Activated T-helper 17 cell treated with anti-CD3 and anti-CD28 coated beads, Interleukin-2, amount 50 U/mL, for 72 hours (primary cell): ENCODE measurements around the gene ANKRD23. TPM values are rescaled to one million over a fixed set of nuclear protein-coding genes. Genes with fewer than 3 reads are reported as not detected.
"Not testable (repeated sequence)": the region's sequence is repeated elsewhere in the genome, so short reads cannot be mapped to it uniquely, and the experiment has no call there.

Source experiments
- ATAC-seq: fragments of 150-1000 bp; cut with Tn5 transposase; replicated peaks from 2 replicates; pipeline ENCODE4 v1.10.0; 2021; ENCODE audit warnings: mild to moderate bottlenecking, moderate library complexity
- H3K27ac Mint-ChIP-seq: one replicate; pipeline ENCODE4 v1.8.0; 2022; ENCODE audit warnings: mixed read lengths
- H3K27me3 Mint-ChIP-seq: one replicate; pipeline ENCODE4 v1.8.0; 2022; ENCODE audit warnings: mixed read lengths
- H3K36me3 Mint-ChIP-seq: one replicate; pipeline ENCODE4 v1.8.0; 2022; ENCODE audit warnings: low read depth, mild to moderate bottlenecking, mixed read lengths
- H3K4me1 Mint-ChIP-seq: one replicate; pipeline ENCODE4 v1.8.0; 2022; ENCODE audit warnings: mixed read lengths
- H3K4me3 Mint-ChIP-seq: one replicate; pipeline ENCODE4 v1.8.0; 2022; ENCODE audit warnings: mild to moderate bottlenecking, mixed read lengths
- H3K9me3 Mint-ChIP-seq: one replicate; pipeline ENCODE4 v1.8.0; 2022; ENCODE audit warnings: mixed read lengths
- total RNA-seq, 2 donors: library from RNA; stranded (reverse); gene quantifications; one replicate each; pipeline ENCODE4 v1.2.3, GENCODE V29; 2022

ANKRD23 gene
- total RNA-seq, 2 donors from 2014 or later, result 6.8 to 11.7 TPM

GRCh38 chr2:96813656-96814055, 30.2 kb downstream of the ANKRD23 start:
- H3K36me3 Mint-ChIP-seq, result peaks cover 12% of the 10 kb centered on the region
- H3K27me3 Mint-ChIP-seq, result no peaks in the 10 kb centered on the region
- peaks cover 17% of the 10 kb centered on the region for H3K4me1 Mint-ChIP-seq
- H3K4me3 Mint-ChIP-seq, result no peak overlapping the region
- ATAC-seq, result no peak
- no peaks in the 10 kb centered on the region for H3K9me3 Mint-ChIP-seq
- H3K27ac Mint-ChIP-seq, result no peak overlapping the region

GRCh38 chr2:96811917-96812316, 31.9 kb downstream of the ANKRD23 start:
- no peaks in the 10 kb centered on the region for H3K27me3 Mint-ChIP-seq
- no peak for ATAC-seq
- H3K4me1 Mint-ChIP-seq, result peaks cover 7% of the 10 kb centered on the region
- H3K4me3 Mint-ChIP-seq, result no peak overlapping the region
- no peaks in the 10 kb centered on the region for H3K36me3 Mint-ChIP-seq
- H3K9me3 Mint-ChIP-seq, result no peaks in the 10 kb centered on the region
- H3K27ac Mint-ChIP-seq, result no peak overlapping the region

- peaks cover 15% of the 10 kb centered on the region for H3K4me1 Mint-ChIP-seq
- H3K36me3 Mint-ChIP-seq, result no peaks in the 10 kb centered on the region
- no peaks in the 10 kb centered on the region for H3K27me3 Mint-ChIP-seq
- no peaks in the 10 kb centered on the region for H3K9me3 Mint-ChIP-seq
- no peak for ATAC-seq
- H3K4me3 Mint-ChIP-seq, result no peak overlapping the region
- no peak overlapping the region for H3K27ac Mint-ChIP-seq
Observed at GRCh38 chr2:96810783-96811192, 33.0 kb downstream of the ANKRD23 start.

- no peaks in the 10 kb centered on the region for H3K27me3 Mint-ChIP-seq
- no peaks in the 10 kb centered on the region for H3K9me3 Mint-ChIP-seq
- ATAC-seq, result no peak
- H3K27ac Mint-ChIP-seq, result no peak overlapping the region
- H3K4me1 Mint-ChIP-seq, result peaks cover 11% of the 10 kb centered on the region
- no peaks in the 10 kb centered on the region for H3K36me3 Mint-ChIP-seq
- H3K4me3 Mint-ChIP-seq, result no peak overlapping the region
Observed at GRCh38 chr2:96809951-96810782, 33.7 kb downstream of the ANKRD23 start.

GRCh38 chr2:96809216-96809882, 34.5 kb downstream of the ANKRD23 start:
- peaks cover 8% of the 10 kb centered on the region for H3K4me1 Mint-ChIP-seq
- H3K36me3 Mint-ChIP-seq, result no peaks in the 10 kb centered on the region
- H3K27me3 Mint-ChIP-seq, result no peaks in the 10 kb centered on the region
- H3K27ac Mint-ChIP-seq, result no peak overlapping the region
- H3K4me3 Mint-ChIP-seq, result no peak overlapping the region
- no peaks in the 10 kb centered on the region for H3K9me3 Mint-ChIP-seq
- ATAC-seq, result no peak

- H3K9me3 Mint-ChIP-seq, result no peaks in the 10 kb centered on the region
- ATAC-seq, result no peak
- no peaks in the 10 kb centered on the region for H3K27me3 Mint-ChIP-seq
- no peak overlapping the region for H3K4me3 Mint-ChIP-seq
- H3K36me3 Mint-ChIP-seq, result no peaks in the 10 kb centered on the region
- H3K27ac Mint-ChIP-seq, result no peak overlapping the region
- H3K4me1 Mint-ChIP-seq, result peaks cover 8% of the 10 kb centered on the region
Observed at GRCh38 chr2:96808176-96808837, 35.5 kb downstream of the ANKRD23 start.

- ATAC-seq, result no peak
- H3K4me1 Mint-ChIP-seq, result peaks cover 8% of the 10 kb centered on the region
- H3K27me3 Mint-ChIP-seq, result no peaks in the 10 kb centered on the region
- H3K27ac Mint-ChIP-seq, result peak overlapping the region; percentile 86
- H3K4me3 Mint-ChIP-seq, result peak overlapping the region; percentile 76
- H3K36me3 Mint-ChIP-seq, result no peaks in the 10 kb centered on the region
- no peaks in the 10 kb centered on the region for H3K9me3 Mint-ChIP-seq
Observed at GRCh38 chr2:96807127-96807471, 36.7 kb downstream of the ANKRD23 start.

- peak overlapping the region; percentile 76 for H3K4me3 Mint-ChIP-seq
- H3K9me3 Mint-ChIP-seq, result no peaks in the 10 kb centered on the region
- no peaks in the 10 kb centered on the region for H3K36me3 Mint-ChIP-seq
- peak overlapping the region; percentile 86 for H3K27ac Mint-ChIP-seq
- no peaks in the 10 kb centered on the region for H3K27me3 Mint-ChIP-seq
- ATAC-seq, result peak; percentile 58
- H3K4me1 Mint-ChIP-seq, result peaks cover 8% of the 10 kb centered on the region
Observed at GRCh38 chr2:96806468-96807126, 37.2 kb downstream of the ANKRD23 start.

GRCh38 chr2:96805946-96806345, 37.9 kb downstream of the ANKRD23 start:
- H3K36me3 Mint-ChIP-seq, H3K9me3 Mint-ChIP-seq, H3K27me3 Mint-ChIP-seq, H3K4me1 Mint-ChIP-seq, ATAC-seq: not testable (repeated sequence)
- peak overlapping the region; percentile 76 for H3K4me3 Mint-ChIP-seq
- peak overlapping the region; percentile 86 for H3K27ac Mint-ChIP-seq

- ATAC-seq, result no peak
- Mint-ChIP-seq H3K36me3 (no peaks in the 10 kb centered on the region), H3K27me3 (no peaks in the 10 kb centered on the region), H3K27ac (no peak overlapping the region), H3K9me3 (no peaks in the 10 kb centered on the region), H3K4me1 (peaks cover 8% of the 10 kb centered on the region), H3K4me3 (no peak overlapping the region)
Observed at GRCh38 chr2:96804986-96805385, 38.8 kb downstream of the ANKRD23 start.

GRCh38 chr2:96802721-96803120, 41.1 kb downstream of the ANKRD23 start:
- no peak overlapping the region for H3K27ac Mint-ChIP-seq
- H3K36me3 Mint-ChIP-seq, result peaks cover 5% of the 10 kb centered on the region
- ATAC-seq, result no peak
- H3K27me3 Mint-ChIP-seq, result no peaks in the 10 kb centered on the region
- H3K9me3 Mint-ChIP-seq, result no peaks in the 10 kb centered on the region
- peaks cover 8% of the 10 kb centered on the region for H3K4me1 Mint-ChIP-seq
- no peak overlapping the region for H3K4me3 Mint-ChIP-seq

- Mint-ChIP-seq H3K27ac (no peak overlapping the region), H3K27me3 (no peaks in the 10 kb centered on the region), H3K36me3 (peaks cover 5% of the 10 kb centered on the region), H3K4me1 (peaks cover 8% of the 10 kb centered on the region), H3K4me3 (no peak overlapping the region), H3K9me3 (no peaks in the 10 kb centered on the region)
- peak; percentile 88 for ATAC-seq
Observed at GRCh38 chr2:96801786-96802595, 41.8 kb downstream of the ANKRD23 start.

GRCh38 chr2:96801005-96801785, 42.6 kb downstream of the ANKRD23 start:
- H3K36me3 Mint-ChIP-seq, result peaks cover 5% of the 10 kb centered on the region

More at GRCh38 chr2:96801005-96801785, 42.6 kb downstream of the ANKRD23 start:
- ATAC-seq, result peak; percentile 84
- H3K4me3 Mint-ChIP-seq, result no peak overlapping the region
- no peaks in the 10 kb centered on the region for H3K27me3 Mint-ChIP-seq
- no peaks in the 10 kb centered on the region for H3K9me3 Mint-ChIP-seq
- H3K27ac Mint-ChIP-seq, result no peak overlapping the region
- H3K4me1 Mint-ChIP-seq, result peaks cover 1% of the 10 kb centered on the region
